ENCODE results near the gene KCNJ9. TPM values are rescaled to one million over a fixed set of nuclear protein-coding genes. Genes with fewer than 3 reads are reported as not detected.

Gene KCNJ9
- total and polyA plus RNA-seq, 2 of the 4 experiments (the other 2 are of a cell fraction) = not detected

- no CpG with 5 or more reads among the region's 5 CpGs for WGBS, 2 experiments (ENCODE audit: extremely low coverage in 2 of 2, insufficient read length in 1 of 2)
- Histone ChIP-seq H3K56ac (ENCODE audit: extremely low read depth, insufficient read depth, low read length) (no peak overlapping the region), H4K5ac (ENCODE audit: low read depth, low read length) (no peak overlapping the region), H3K9me3 (ENCODE audit: control insufficient read depth, insufficient read depth, low read length) (no peaks in the 10 kb centered on the region), H3K27ac (ENCODE audit: insufficient read depth, low read length) (no peak overlapping the region), H2BK20ac (ENCODE audit: low read depth, low read length) (no peak overlapping the region), H2BK120ac (ENCODE audit: low read depth, low read length) (no peak overlapping the region), H2BK5ac (ENCODE audit: low read depth, low read length, poor library complexity, severe bottlenecking) (no peak overlapping the region), H3K23ac (ENCODE audit: low read depth, low read length) (no peak overlapping the region), H4K20me1 (ENCODE audit: insufficient read depth, low read length) (no peaks in the 10 kb centered on the region), H3K4me3 (ENCODE audit: insufficient read depth, low read depth, low read length) (no peak overlapping the region), H3K18ac (ENCODE audit: low read depth, low read length) (no peak overlapping the region), H4K8ac (ENCODE audit: low read depth in 2 of 2, low read length in 2 of 2) (no peak overlapping the region), H3K14ac (replicated peaks; ENCODE audit: low read depth, low read length) (no peak overlapping the region), H2AK5ac (ENCODE audit: low read depth, low read length) (no peak overlapping the region), H2AK9ac (replicated peaks; ENCODE audit: low read depth, low read length, poor library complexity) (no peak overlapping the region), H3K27me3 (ENCODE audit: control insufficient read depth, insufficient read depth, low read length) (peaks cover 67% of the 10 kb centered on the region), H2BK15ac (ENCODE audit: low read depth, low read length) (no peak overlapping the region), H3K4ac (ENCODE audit: low read depth, low read length) (no peak overlapping the region), H3K9ac (ENCODE audit: low read depth, low read length) (no peak overlapping the region), H3K9me1 (ENCODE audit: insufficient read depth, low read length) (no peaks in the 10 kb centered on the region), H3K36me3 (ENCODE audit: control insufficient read depth, insufficient read depth, low read length) (no peaks in the 10 kb centered on the region), H3K4me1 (ENCODE audit: control insufficient read depth, insufficient read depth, low read length) (no peaks in the 10 kb centered on the region), H3K4me2 (ENCODE audit: low read depth, low read length) (no peak overlapping the region), H4K91ac (ENCODE audit: insufficient read depth, low read depth, low read length) (no peak overlapping the region), H3K79me1 (ENCODE audit: low read depth in 1 of 2, low read length in 2 of 2) (no peaks in the 10 kb centered on the region), H2AFZ (replicated peaks; ENCODE audit: low read length, poor library complexity) (no peak overlapping the region)
- no peak for DNase-seq
- intact Hi-C loops (cut with micrococcal nuclease) (no loop called here), in situ Hi-C loops (cut with MboI; ENCODE audit: low sequenced_read_pairs) (no loop called here), dilution Hi-C loops (cut with HindIII; ENCODE audit: low sequenced_read_pairs, unreplicated experiment) (no loop called here)
- no TSS peak for BruUV-seq (replicated peaks)
- no peak for ATAC-seq (ENCODE audit: low read depth)
- ChIA-PET POLR2A (ENCODE audit: unreplicated experiment) (no interaction called here), CTCF (no interaction called here)
- TF ChIP-seq MAFK (IDR thresholded peaks at IDR 0.05; ENCODE audit: low read depth, low read length) (no peak), POLR2A (IDR thresholded peaks at IDR 0.05; ENCODE audit: low read depth, low read length) (no peak), RAD21 (IDR thresholded peaks at IDR 0.05; ENCODE audit: low read length) (no peak)
Measured at GRCh38 chr1:160063176-160063575, 18.2 kb upstream of the KCNJ9 start.

Data from IMR-90 (cell line).